ENCODE measurements around the gene DPEP2NB. TPM values are rescaled to one million over a fixed set of nuclear protein-coding genes. Genes with fewer than 3 reads are reported as not detected.
"Not testable (repeated sequence)": the region's sequence is repeated elsewhere in the genome, so short reads cannot be mapped to it uniquely, and the experiment has no call there.

DPEP2NB gene
- total RNA-seq, 2 experiments from 2014 or later, result not detected

DNA sequence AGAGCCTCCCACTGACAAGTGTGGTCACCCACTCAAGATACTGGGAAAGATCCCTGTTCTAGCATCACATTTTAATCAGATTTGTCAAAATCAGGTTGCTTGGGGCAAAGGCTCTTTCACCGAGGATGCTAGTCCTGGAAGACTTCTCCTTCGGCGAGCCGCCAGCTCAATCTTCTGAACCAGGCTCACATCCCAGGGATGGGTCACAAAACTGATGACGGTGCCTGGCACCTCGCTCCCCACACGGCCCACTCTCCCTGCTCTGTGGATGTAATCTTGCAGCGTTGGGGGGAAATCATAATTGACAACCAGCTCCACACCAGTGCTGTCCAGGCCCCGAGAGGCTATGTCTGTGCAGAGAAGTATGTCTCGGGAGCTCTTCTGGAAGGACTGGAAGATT, 5.8 kb upstream of the DPEP2NB start:
- no peak for ATAC-seq
- Mint-ChIP-seq H3K27ac (no peak overlapping the region), H3K36me3 (ENCODE audit: low read depth) (peaks cover 27% of the 10 kb centered on the region), H3K27me3 (no peaks in the 10 kb centered on the region), H3K9me3 (no peaks in the 10 kb centered on the region), H3K4me1 (ENCODE audit: low read depth) (peaks cover 23% of the 10 kb centered on the region), H3K4me3 (peak overlapping the region; percentile 87)
- ChIA-PET CTCF (interaction anchor here (1.1 to 9.2 kb wide), 8 partner anchors 15 to 137 kb away, joined by 3 to 61 read pairs (median 6); partner anchors contain the start of genes DPEP2 and NRN1L), POLR2A (interaction anchor here (0.6 to 3.2 kb wide), 15 partner anchors 9 to 463 kb away, joined by 3 to 26 read pairs (median 5); partner anchors contain the start of genes PSMB10 and SLC12A4)
- intact Hi-C loops (cut with micrococcal nuclease), result no loop called here
- DNase-seq, result no peak
- TF ChIP-seq CTCF (IDR thresholded peaks at IDR 0.05), result no peak

DNA sequence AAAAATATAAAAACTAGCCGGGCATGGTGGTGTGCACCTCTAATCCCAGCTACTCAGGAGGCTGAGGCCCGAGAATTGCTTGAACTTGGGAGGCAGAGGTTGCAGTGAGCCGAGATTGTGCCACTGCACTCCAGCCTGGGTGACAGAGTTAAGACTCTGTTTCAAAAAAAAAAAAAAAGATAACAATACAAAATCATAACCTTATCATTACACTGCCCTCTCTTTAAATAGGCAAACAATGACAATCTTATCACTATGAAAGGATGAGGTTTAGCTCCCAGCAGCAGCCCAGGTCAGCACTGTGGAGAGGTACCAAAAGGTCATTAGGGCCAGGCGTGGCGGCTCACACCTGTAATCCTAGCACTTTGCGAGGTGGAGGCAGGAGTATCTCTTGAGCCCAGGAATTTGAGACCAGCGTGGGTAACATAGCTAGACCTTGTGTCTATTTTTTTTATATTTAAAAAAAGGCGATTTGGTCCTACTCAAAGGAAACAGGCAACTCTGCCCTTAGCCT, 3.5 kb upstream of the DPEP2NB start:
- intact Hi-C loops (cut with micrococcal nuclease), result no loop called here
- no peak for ATAC-seq
- POLR2A ChIA-PET, result no interaction called here
- no peak for TF ChIP-seq CTCF (IDR thresholded peaks at IDR 0.05)
- no peaks in the 10 kb centered on the region for H3K27me3 Mint-ChIP-seq
- CTCF ChIA-PET, result interaction anchor here (1.6 to 1.7 kb wide), 3 partner anchors 11 to 22 kb away, joined by 3 to 7 read pairs (median 3); no protein-coding TSS in a partner anchor
- H3K4me1 Mint-ChIP-seq (ENCODE audit: low read depth), result peaks cover 23% of the 10 kb centered on the region
- peaks cover 21% of the 10 kb centered on the region for H3K36me3 Mint-ChIP-seq (ENCODE audit: low read depth)
- H3K27ac Mint-ChIP-seq, result no peak overlapping the region
- H3K9me3 Mint-ChIP-seq, result no peaks in the 10 kb centered on the region
- no peak overlapping the region for H3K4me3 Mint-ChIP-seq
- DNase-seq, result no peak

DNA sequence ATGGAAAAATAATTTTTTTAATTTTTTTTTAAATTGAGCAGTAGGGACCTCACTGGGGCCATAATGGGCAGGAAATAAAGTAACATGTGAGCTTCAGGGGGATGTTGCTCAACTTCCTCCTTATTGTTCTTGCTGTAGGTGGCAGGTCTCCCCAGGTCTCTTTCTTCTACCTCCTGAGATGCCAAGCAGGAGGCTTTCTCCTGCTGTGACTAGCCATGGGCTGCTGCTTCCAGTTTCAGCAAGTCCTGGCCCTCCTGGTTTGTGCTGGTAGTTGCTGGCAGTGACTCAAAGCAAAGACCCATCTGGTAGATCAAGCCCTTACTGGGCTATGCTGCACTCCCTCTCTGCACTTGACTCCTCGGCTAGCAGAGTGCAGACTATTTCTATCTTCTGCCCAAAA, 2.3 kb downstream of the DPEP2NB start:
- POLR2A ChIA-PET, result interaction anchor here (0.9 to 3.3 kb wide), 4 partner anchors 9 to 83 kb away, joined by 3 to 13 read pairs (median 4); partner anchors contain the start of genes DDX28 and DUS2
- H3K36me3 Mint-ChIP-seq (ENCODE audit: low read depth), result no peaks in the 10 kb centered on the region
- ATAC-seq, result peak; percentile 58

GRCh38 chr16:68009872-68010271, 5.8 kb downstream of the DPEP2NB start:
- H3K27ac Mint-ChIP-seq; intact Hi-C loops (cut with micrococcal nuclease); ATAC-seq; H3K9me3 Mint-ChIP-seq; DNase-seq; H3K27me3 Mint-ChIP-seq; CTCF ChIA-PET; H3K36me3 Mint-ChIP-seq (ENCODE audit: low read depth); H3K4me3 Mint-ChIP-seq: not testable (repeated sequence)
- H3K4me1 Mint-ChIP-seq (ENCODE audit: low read depth), result peaks cover 31% of the 10 kb centered on the region
- POLR2A ChIA-PET, result interaction anchor here (0.9 kb wide), 1 partner anchor 10 kb away, joined by 3 read pairs; no protein-coding TSS in a partner anchor

More for the DNA sequence above, 2.3 kb downstream of the DPEP2NB start:
- no peak overlapping the region for H3K4me3 Mint-ChIP-seq
- intact Hi-C loops (cut with micrococcal nuclease), result no loop called here
- no peaks in the 10 kb centered on the region for H3K9me3 Mint-ChIP-seq
- peak overlapping the region; percentile 81 for H3K27ac Mint-ChIP-seq
- CTCF ChIA-PET, result interaction anchor here (1.1 to 1.2 kb wide), 3 partner anchors 9 to 16 kb away, joined by 3 read pairs; partner anchors contain the start of genes DDX28 and DUS2
- no peaks in the 10 kb centered on the region for H3K27me3 Mint-ChIP-seq
- no peak for DNase-seq
- peaks cover 16% of the 10 kb centered on the region for H3K4me1 Mint-ChIP-seq (ENCODE audit: low read depth)
- TF ChIP-seq CTCF (IDR thresholded peaks at IDR 0.05), result no peak

DNA sequence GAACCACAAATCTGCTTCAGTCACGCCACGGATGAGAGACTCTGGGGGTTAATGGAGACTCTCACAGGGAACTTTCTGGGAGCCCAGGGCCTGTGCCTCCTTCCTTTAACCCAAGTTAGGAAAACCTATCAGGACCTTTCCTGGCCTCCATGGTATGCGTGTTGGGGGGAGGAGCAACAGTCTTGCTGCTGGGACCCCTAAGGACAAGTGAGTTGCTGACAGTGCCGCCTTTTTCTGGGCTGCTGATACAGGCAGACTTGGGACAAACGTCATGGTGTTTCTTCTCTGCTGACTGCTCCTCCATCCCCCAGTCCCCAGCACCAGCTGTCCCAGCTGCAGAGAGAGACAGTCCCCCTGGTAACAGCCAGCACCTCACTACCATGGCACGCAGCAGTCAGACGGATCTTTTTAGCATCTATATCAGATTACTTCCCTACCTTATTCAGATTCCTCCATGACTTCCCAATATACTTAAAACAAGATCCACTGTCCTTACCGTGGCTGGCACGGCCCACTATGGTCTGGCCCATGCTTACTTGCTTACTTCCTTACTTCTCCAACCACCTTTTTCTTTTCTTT, 6.5 kb downstream of the DPEP2NB start:
- ATAC-seq (no peak), DNase-seq (no peak)
- H3K4me1 Mint-ChIP-seq (ENCODE audit: low read depth), result peaks cover 29% of the 10 kb centered on the region
- intact Hi-C loops (cut with micrococcal nuclease), result no loop called here
- CTCF ChIA-PET, result interaction anchor here (0.7 kb wide), 1 partner anchor 9 kb away, joined by 3 read pairs; no protein-coding TSS in a partner anchor
- no peaks in the 10 kb centered on the region for H3K27me3 Mint-ChIP-seq
- no peaks in the 10 kb centered on the region for H3K36me3 Mint-ChIP-seq (ENCODE audit: low read depth)
- no peak for TF ChIP-seq CTCF (IDR thresholded peaks at IDR 0.05)
- no peak overlapping the region for H3K27ac Mint-ChIP-seq
- H3K9me3 Mint-ChIP-seq, result no peaks in the 10 kb centered on the region
- POLR2A ChIA-PET, result interaction anchor here (1.5 kb wide), 1 partner anchor 13 kb away, joined by 8 read pairs; the partner anchor contains the start of genes DDX28 and DUS2
- no peak overlapping the region for H3K4me3 Mint-ChIP-seq

Measured in activated CD8-positive, alpha-beta T cell treated with anti-CD3 and anti-CD28 coated beads for 36 hours (primary cell).